Right atrium auricular region (tissue), 2 donors: ENCODE results near the gene FGF22. TPM values are rescaled to one million over a fixed set of nuclear protein-coding genes. Genes with fewer than 3 reads are reported as not detected.

Source experiments
- DNase-seq: peaks from one replicate; pipeline ENCODE4 v3.0.0-alpha.2; 2019; ENCODE audit warnings: low spot score
- H3K27ac ChIP-seq, 2 donors: fragments of 200-600 bp; sonication (generic); 1 replicate in 1 of 2; 2 replicates in 1 of 2; pipeline ENCODE4 v1.5.1; 2016 to 2019
- H3K27me3 ChIP-seq, 2 donors: fragments of 200-600 bp; sonication (generic); one replicate each; pipeline versions ENCODE4 v1.5.1 to v1.6.0; 2017 to 2019
- H3K36me3 ChIP-seq: fragments of 200-600 bp; sonication (generic); one replicate; pipeline ENCODE4 v1.5.1; 2016
- H3K4me1 ChIP-seq, 2 donors: fragments of 200-600 bp; sonication (generic); one replicate each; pipeline versions ENCODE4 v1.5.1 to v1.6.0; 2017 to 2019
- H3K4me3 ChIP-seq, 2 donors: fragments of 200-600 bp; sonication (generic); 1 replicate in 1 of 2; 2 replicates in 1 of 2; pipeline ENCODE4 v1.5.1; 2017 to 2019; ENCODE audit warnings: mild to moderate bottlenecking in 1 of 2, moderate library complexity in 1 of 2
- H3K9me3 ChIP-seq, 2 donors: fragments of 200-600 bp; sonication (generic); one replicate each; pipeline ENCODE4 v1.5.1; 2019
- CTCF ChIP-seq, 2 donors: fragments of 200-600 bp; sonication (generic); IDR thresholded peaks; one replicate each; pipeline ENCODE4 v1.5.1; 2019; ENCODE audit warnings: antibody characterized with exemption in 2 of 2
- total RNA-seq, 2 donors: library from RNA; depleted of rRNA; stranded (reverse); fragments of >200 nt; gene quantifications; one replicate each; pipeline ENCODE4 v1.1.0, GENCODE V29; 2016

The FGF22 gene
- total RNA-seq, 2 donors from 2014 or later: 0.35 to 0.37 TPM

- no peak overlapping the region for H3K27ac ChIP-seq
- TF ChIP-seq CTCF (IDR thresholded peaks at IDR 0.05): peak in 1 of 2 donors; percentile 12
- no peak overlapping the region for H3K4me3 ChIP-seq
- H3K27me3 ChIP-seq: no peaks in the 10 kb centered on the region
- no peak for DNase-seq
- H3K4me1 ChIP-seq: no peaks in the 10 kb centered on the region
- H3K9me3 ChIP-seq: no peaks in the 10 kb centered on the region
- peaks cover 38% of the 10 kb centered on the region for H3K36me3 ChIP-seq
Observed at GRCh38 chr19:615619-616018, 24.1 kb upstream of the FGF22 start.

GRCh38 chr19:616062-616700 is 23.5 kb upstream of the FGF22 start:
- Histone ChIP-seq H3K9me3 (no peaks in the 10 kb centered on the region), H3K27me3 (no peaks in the 10 kb centered on the region), H3K27ac (no peak overlapping the region), H3K36me3 (peaks cover 38% of the 10 kb centered on the region), H3K4me3 (no peak overlapping the region), H3K4me1 (no peaks in the 10 kb centered on the region)
- no peak for DNase-seq
- TF ChIP-seq CTCF (IDR thresholded peaks at IDR 0.05): no peak

DNA sequence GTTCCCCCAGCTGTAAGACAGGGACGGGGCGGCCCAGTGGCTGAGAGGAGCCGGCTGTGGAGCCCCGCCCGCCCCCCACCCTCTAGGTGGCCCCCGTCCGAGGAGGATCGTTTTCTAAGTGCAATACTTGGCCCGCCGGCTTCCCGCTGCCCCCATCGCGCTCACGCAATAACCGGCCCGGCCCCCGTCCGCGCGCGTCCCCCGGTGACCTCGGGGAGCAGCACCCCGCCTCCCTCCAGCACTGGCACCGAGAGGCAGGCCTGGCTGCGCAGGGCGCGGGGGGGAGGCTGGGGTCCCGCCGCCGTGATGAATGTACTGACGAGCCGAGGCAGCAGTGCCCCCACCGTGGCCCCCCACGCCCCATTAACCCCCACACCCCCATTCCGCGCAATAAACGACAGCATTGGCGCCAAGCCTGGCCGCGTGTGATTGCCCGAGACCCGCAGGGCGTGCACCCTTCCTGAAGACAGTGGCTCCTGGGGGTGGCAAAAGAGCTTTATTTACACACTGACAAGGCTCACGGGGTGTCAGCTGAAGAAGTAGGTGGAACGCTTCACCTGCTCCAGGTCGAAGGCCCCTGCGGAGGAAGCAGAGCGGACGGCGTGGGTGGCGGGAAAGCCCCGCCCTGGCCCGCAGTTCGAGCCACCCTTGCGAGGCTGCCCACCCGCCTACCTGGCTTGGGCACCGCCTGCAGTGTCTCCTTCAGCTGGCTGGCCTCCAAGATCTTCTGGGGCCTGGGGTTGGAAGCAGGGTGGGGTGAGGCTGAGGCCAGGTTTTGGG is 22.7 kb upstream of the FGF22 start:
- Histone ChIP-seq H3K36me3 (peaks cover 44% of the 10 kb centered on the region), H3K4me1 (no peaks in the 10 kb centered on the region), H3K27ac (no peak overlapping the region), H3K9me3 (no peaks in the 10 kb centered on the region), H3K27me3 (no peaks in the 10 kb centered on the region), H3K4me3 (no peak overlapping the region)
- TF ChIP-seq CTCF (IDR thresholded peaks at IDR 0.05): no peak
- DNase-seq: no peak

GRCh38 chr19:617551-618246 is 22.0 kb upstream of the FGF22 start:
- no peak for TF ChIP-seq CTCF (IDR thresholded peaks at IDR 0.05)
- no peaks in the 10 kb centered on the region for H3K4me1 ChIP-seq
- no peak for DNase-seq
- H3K9me3 ChIP-seq: no peaks in the 10 kb centered on the region
- H3K4me3 ChIP-seq: no peak overlapping the region
- no peaks in the 10 kb centered on the region for H3K27me3 ChIP-seq
- peaks cover 52% of the 10 kb centered on the region for H3K36me3 ChIP-seq
- H3K27ac ChIP-seq: no peak overlapping the region

DNA sequence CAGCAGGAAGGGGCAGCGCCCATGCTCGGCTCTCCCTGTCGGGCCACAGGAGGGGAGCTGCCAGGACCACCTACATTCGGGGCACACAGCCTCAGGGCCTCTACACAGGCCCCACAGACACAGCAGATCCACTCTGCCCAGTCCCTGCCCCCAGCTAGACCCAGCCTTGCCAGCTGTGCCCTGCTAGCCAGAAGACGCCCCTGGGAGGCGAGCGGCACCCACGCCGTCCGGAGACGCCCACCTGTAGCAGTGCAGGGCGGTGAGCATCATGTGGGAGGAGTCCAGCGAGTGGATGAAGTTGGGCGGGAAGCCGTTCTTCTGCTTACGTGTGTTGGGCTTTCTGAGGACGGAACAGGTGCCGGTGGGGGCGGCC is 21.4 kb upstream of the FGF22 start:
- TF ChIP-seq CTCF (IDR thresholded peaks at IDR 0.05): no peak
- DNase-seq: no peak
- no peaks in the 10 kb centered on the region for H3K9me3 ChIP-seq

More for the DNA sequence above, 21.4 kb upstream of the FGF22 start:
- Histone ChIP-seq H3K27ac (no peak overlapping the region), H3K4me3 (no peak overlapping the region), H3K27me3 (no peaks in the 10 kb centered on the region), H3K36me3 (peaks cover 57% of the 10 kb centered on the region), H3K4me1 (no peaks in the 10 kb centered on the region)
